HepG2 (cell line): Measurements from ENCODE around the gene HCFC1R1. TPM values are rescaled to one million over a fixed set of nuclear protein-coding genes. Genes with fewer than 3 reads are reported as not detected.

Source experiments
- ATAC-seq: fragments of 200-7000 bp; cut with Tn5 transposase; 3 replicates; pipeline ENCODE4 v1.9.1; 2020; ENCODE audit warnings: mild to moderate bottlenecking, moderate library complexity
- BruUV-seq: library from RNA; stranded (reverse); fragments of 400-500 nt; replicated peaks from 2 replicates; lab custom pipeline; 2021; lab: Mats Ljungman, UMichigan
- CTCF ChIA-PET: fragments of 300-600 bp; formaldehyde crosslinking; extraction: SDS; loops from one replicate; lab custom pipeline; 2021; ENCODE audit warnings: low total read pairs, inconsistent platforms, low intra/inter-chr PET ratio; lab: Yijun Ruan, JAX
- POLR2A ChIA-PET: fragments of 350-600 bp; sonication (Branson Sonifier 250); formaldehyde crosslinking; loops from one replicate; lab custom pipeline; 2020; ENCODE audit warnings: antibody characterized with exemption, inconsistent platforms; lab: Yijun Ruan, JAX
- DNase-seq: peaks from one replicate; pipeline ENCODE4 v3.0.0-alpha.2; 2015; ENCODE audit warnings: low spot score
- FAIRE-seq: peaks from 3 replicates; lab custom pipeline; 2011; peaks lifted over from hg19 to GRCh38; lab: Jason Lieb, UNC
- H2AFZ ChIP-seq: one replicate; pipeline ENCODE4 v1.6.1; 2011; ENCODE audit warnings: low read length, inconsistent platforms
- H3K27ac ChIP-seq: fragments of 300-600 bp; 3 replicates; pipeline ENCODE4 v1.8.0; 2011; ENCODE audit warnings: mixed run types, mild to moderate bottlenecking, mixed read lengths, low read length, inconsistent platforms; ENCODE audit not compliant: insufficient read depth; ENCODE audit errors: extremely low read length
- H3K27me3 ChIP-seq, 2 experiments: fragments of 200-600 bp in 1 of 2; 2 replicates in 1 of 2; 3 replicates in 1 of 2; pipeline versions ENCODE4 v1.6.0 to v1.8.0; 2011; ENCODE audit warnings: low read length in 2 of 2, mild to moderate bottlenecking in 2 of 2, moderate library complexity in 2 of 2, inconsistent platforms in 1 of 2; ENCODE audit not compliant: insufficient read depth in 2 of 2, control insufficient read depth in 1 of 2
- H3K36me3 ChIP-seq, 2 experiments: fragments of 200-600 bp in 1 of 2; replicated peaks in 1 of 2; 2 replicates in 1 of 2; 3 replicates in 1 of 2; pipeline versions ENCODE4 v1.5.1 to v1.8.0; 2011; ENCODE audit warnings: low read length in 2 of 2, inconsistent platforms in 1 of 2; ENCODE audit not compliant: insufficient read depth in 2 of 2, control insufficient read depth in 1 of 2
- H3K4me1 ChIP-seq: 2 replicates; pipeline ENCODE4 v1.5.1; 2012; ENCODE audit warnings: low read length, inconsistent platforms; ENCODE audit not compliant: insufficient read depth
- H3K4me2 ChIP-seq: 2 replicates; pipeline ENCODE4 v1.6.0; 2011; ENCODE audit warnings: low read depth, low read length, inconsistent platforms
- H3K4me3 ChIP-seq, 3 experiments: fragments of 200-600 bp in 1 of 3; sonication (generic), shearing (Covaris generic) in 1 of 3; replicated peaks in 1 of 3; 2 replicates each; pipeline ENCODE4 v1.5.1; 2011 to 2016; ENCODE audit warnings: low read length in 3 of 3, inconsistent platforms in 2 of 3, low read depth in 2 of 3, mild to moderate bottlenecking in 2 of 3, control low read depth in 1 of 3, mixed read lengths in 1 of 3; ENCODE audit not compliant: insufficient read depth in 1 of 3
- H3K79me2 ChIP-seq: one replicate; pipeline ENCODE4 v1.6.1; 2011; ENCODE audit warnings: low read length, inconsistent platforms; ENCODE audit not compliant: insufficient read depth
- H3K9ac ChIP-seq: 2 replicates; pipeline ENCODE4 v1.6.0; 2011; ENCODE audit warnings: mild to moderate bottlenecking, low read depth, low read length, inconsistent platforms; ENCODE audit not compliant: insufficient read depth
- H3K9me3 ChIP-seq: 2 replicates; pipeline ENCODE4 v1.5.1; 2012; ENCODE audit warnings: mild to moderate bottlenecking, low read length
- H4K20me1 ChIP-seq: 2 replicates; pipeline ENCODE4 v1.6.0; 2011; ENCODE audit warnings: inconsistent platforms, mild to moderate bottlenecking, low read length, moderate library complexity; ENCODE audit not compliant: insufficient read depth
- AGO2 ChIP-seq: fragments of 200-400 bp; formaldehyde crosslinking; optimal IDR thresholded peaks from 2 replicates; pipeline ENCODE3; 2017; ENCODE audit warnings: mild to moderate bottlenecking, low read depth, low read length, moderate library complexity
- BRF2 ChIP-seq: sonication (generic); formaldehyde crosslinking; IDR thresholded peaks from 2 replicates; pipeline ENCODE4 v1.8.1; 2022; ENCODE audit warnings: mild to moderate bottlenecking, missing genetic modification reagents
- DNMT3B ChIP-seq: conservative IDR thresholded peaks from 2 replicates; pipeline ENCODE4 v1.6.1; 2016; ENCODE audit warnings: missing biosample characterization, control low read depth
- ETV5 ChIP-seq: IDR thresholded peaks from 2 replicates; pipeline ENCODE4 v1.6.1; 2018; ENCODE audit warnings: missing biosample characterization, missing genetic modification reagents, inconsistent platforms, borderline replicate concordance
- GATAD2A ChIP-seq: IDR thresholded peaks from 2 replicates; pipeline ENCODE4 v1.6.1; 2016
- HNRNPLL ChIP-seq: fragments of 200-400 bp; formaldehyde crosslinking; IDR thresholded peaks from 2 replicates; pipeline ENCODE4 v1.6.1; 2017; ENCODE audit warnings: mild to moderate bottlenecking, low read depth, low read length; ENCODE audit not compliant: poor library complexity, severe bottlenecking
- MZF1 ChIP-seq: sonication (generic); formaldehyde crosslinking; IDR thresholded peaks from 2 replicates; pipeline ENCODE4 v1.8.1; 2023; ENCODE audit warnings: mild to moderate bottlenecking, missing genetic modification reagents, borderline replicate concordance
- NR2F6 ChIP-seq, 2 experiments: IDR thresholded peaks; 2 replicates each; pipeline ENCODE4 v1.6.1; 2016; ENCODE audit warnings: antibody characterized with exemption in 1 of 2, mild to moderate bottlenecking in 1 of 2
- SIX4 ChIP-seq: sonication (generic); formaldehyde crosslinking; IDR thresholded peaks from 2 replicates; pipeline ENCODE4 v1.4.0; 2020; ENCODE audit warnings: missing genetic modification reagents
- TAF1 ChIP-seq: sonication (generic); formaldehyde crosslinking; IDR thresholded peaks from 2 replicates; pipeline ENCODE4 v1.4.0; 2020; ENCODE audit warnings: missing genetic modification reagents
- TBX2 ChIP-seq: sonication (generic); formaldehyde crosslinking; IDR thresholded peaks from 2 replicates; pipeline ENCODE4 v1.5.0; 2020; ENCODE audit warnings: missing genetic modification reagents, mild to moderate bottlenecking, borderline replicate concordance
- THRA ChIP-seq: sonication (generic); formaldehyde crosslinking; IDR thresholded peaks from 2 replicates; pipeline ENCODE4 v1.4.0; 2020; ENCODE audit warnings: missing genetic modification reagents, borderline replicate concordance
- ZBTB49 ChIP-seq: sonication (generic); formaldehyde crosslinking; IDR thresholded peaks from 2 replicates; pipeline ENCODE4 v1.4.0; 2020; ENCODE audit warnings: missing genetic modification reagents, borderline replicate concordance
- ZNF775 ChIP-seq: sonication (generic); formaldehyde crosslinking; IDR thresholded peaks from 2 replicates; pipeline ENCODE4 v1.4.0; 2020; ENCODE audit warnings: missing genetic modification reagents, mild to moderate bottlenecking, moderate library complexity, borderline replicate concordance
- WGBS: methylation state at CpG from one replicate; pipeline ENCODE4 v1.1.6; 2017; ENCODE audit warnings: low lambda C conversion rate; 5-methylcytosine and 5-hydroxymethylcytosine counted together
- in situ Hi-C: cut with HindIII; loops from 2 replicates; pipeline ENCODE4 v1.10.0; 2017; ENCODE audit warnings: low pct_unique_long_range_greater_than_20kb; ENCODE audit not compliant: extremely low pct_ligation_motif_present
- intact Hi-C: fragments of 100-400 bp; cut with micrococcal nuclease; formaldehyde crosslinking; loops from one replicate; pipeline ENCODE4 v1.10.0; 2022; ENCODE audit not compliant: unreplicated experiment
- polyA plus RNA-seq, 8 experiments: library from polyadenylated mRNA; depleted of rRNA in 3 of 8; stranded (reverse) in 7 of 8; unstranded in 1 of 8; fragments of >200 nt; fragmentation: Illumina TruSeq in 4 of 8; extraction: Trizol in 4 of 8; gene quantifications; 2 replicates each; pipeline versions ENCODE4 v1.2.1 to v1.2.3, GENCODE V29; 2011 to 2016; ENCODE audit warnings: low read depth in 4 of 8, missing spikeins in 1 of 8, mixed read lengths in 1 of 8; ENCODE audit not compliant: insufficient read depth in 1 of 8
- total RNA-seq, 5 experiments: library from RNA; depleted of rRNA; stranded (reverse); fragments of >200 nt; fragmentation: Illumina TruSeq; extraction: Trizol; gene quantifications; 2 replicates each; pipeline ENCODE4 v1.2.3, GENCODE V29; 2016; ENCODE audit warnings: low read depth in 1 of 5

The HCFC1R1 gene
- total and polyA plus RNA-seq, 2 of the 13 experiments (the other 11 are each of a cell fraction or from before 2014, with no cell fraction given), result 13.8 to 16.1 TPM

- intact Hi-C loops, result no loop called here
- H3K4me3 ChIP-seq, result peak overlapping the region in 2 of 3 experiments; percentile 35 to 69; a peak in 3 of 6 replicates
- CTCF ChIA-PET, result no interaction called here
- TF ChIP-seq MZF1 (CRISPR knock-in tag) (no peak), BRF2 (no peak), ETV5 (CRISPR knock-in tag) (no peak), TBX2 (CRISPR knock-in tag) (peak; percentile 39; the same call in 1 of the 2 replicates), DNMT3B (CRISPR knock-in tag) (no peak), GATAD2A (peak; percentile 39; the same call in 1 of the 2 replicates), ZNF775 (CRISPR knock-in tag) (no peak), SIX4 (CRISPR knock-in tag) (peak; percentile 78; the same call in 1 of the 2 replicates), ZBTB49 (no peak), HNRNPLL (peak; percentile 29), NR2F6 (IDR thresholded peaks at IDR 0.05) (peak; percentile 52), NR2F6 (CRISPR knock-in tag; IDR thresholded peaks at IDR 0.05) (0 out of 2 replicates have a peak, but pooled peaks have one; percentile 12), TAF1 (CRISPR knock-in tag) (0 out of 2 replicates have a peak, but pooled peaks have one; percentile 19), AGO2 (peak; percentile 36), THRA (CRISPR knock-in tag) (no peak)
Observed at GRCh38 chr16:3009568-3010390, 14.0 kb downstream of the HCFC1R1 start.

More at GRCh38 chr16:3009568-3010390, 14.0 kb downstream of the HCFC1R1 start:
- FAIRE-seq, result no peak
- no peak overlapping the region for H2AFZ ChIP-seq
- peak overlapping the region; percentile 38; the same call in 1 of the 2 replicates for H3K9ac ChIP-seq
- no peaks in the 10 kb centered on the region for H3K9me3 ChIP-seq
- no peaks in the 10 kb centered on the region for H4K20me1 ChIP-seq
- peaks cover 7 to 22% of the 10 kb centered on the region in 2 experiments; a peak in 4 of 5 replicates for H3K27me3 ChIP-seq
- no peak for DNase-seq
- POLR2A ChIA-PET, result interaction anchor here (0.8 to 14.2 kb wide), 6 partner anchors 13 to 125 kb away, joined by 3 to 750 read pairs (median 4); partner anchors contain the start of genes CLDN6, HCFC1R1, THOC6 and TNFRSF12A
- H3K79me2 ChIP-seq, result no peaks in the 10 kb centered on the region
- in situ Hi-C loops, result no loop called here
- peaks cover 97% of the 10 kb centered on the region for H3K4me1 ChIP-seq
- H3K27ac ChIP-seq, result peak overlapping the region; percentile 40
- no TSS peak for BruUV-seq
- ATAC-seq, result peak; percentile 35
- WGBS, result 22% methylated on average over 17 of the region's 21 CpGs
- H3K36me3 ChIP-seq, result no peaks in the 10 kb centered on the region
- peak overlapping the region; percentile 88 for H3K4me2 ChIP-seq
